H9 (cell line): Measurements from ENCODE around the gene GPR173. TPM values are rescaled to one million over a fixed set of nuclear protein-coding genes. Genes with fewer than 3 reads are reported as not detected.
A peak's percentile ranks its signal among the peaks of the same experiment; 100 is the strongest.

Experiments
- DNase-seq: peaks from one replicate; pipeline ENCODE4 v3.0.0-alpha.2; 2017
- H2AFZ ChIP-seq: one replicate; pipeline ENCODE4 v1.6.1; 2013; ENCODE audit warnings: mild to moderate bottlenecking, low read length, control low read depth, moderate library complexity
- H2AK5ac ChIP-seq: 2 replicates; pipeline ENCODE4 v1.6.1; 2013; ENCODE audit warnings: low read length, control low read depth, mixed read lengths; ENCODE audit not compliant: insufficient read length
- H2BK120ac ChIP-seq: one replicate; pipeline ENCODE4 v1.6.1; 2013; ENCODE audit warnings: low read depth, mild to moderate bottlenecking, low read length, control low read depth, inconsistent platforms; ENCODE audit not compliant: poor library complexity, severe bottlenecking
- H2BK12ac ChIP-seq: 2 replicates; pipeline ENCODE4 v1.6.1; 2013; ENCODE audit warnings: low read length, control low read depth, mixed read lengths, low read depth; ENCODE audit not compliant: insufficient read length
- H2BK15ac ChIP-seq: 2 replicates; pipeline ENCODE4 v1.6.1; 2013; ENCODE audit warnings: low read depth, low read length, control low read depth
- H2BK20ac ChIP-seq: one replicate; pipeline ENCODE4 v1.6.1; 2013; ENCODE audit warnings: low read depth, mild to moderate bottlenecking, low read length, control low read depth, inconsistent platforms; ENCODE audit not compliant: poor library complexity, severe bottlenecking
- H2BK5ac ChIP-seq: 2 replicates; pipeline ENCODE4 v1.6.1; 2013; ENCODE audit warnings: low read length, control low read depth, mixed read lengths; ENCODE audit not compliant: insufficient read length
- H3K14ac ChIP-seq: 2 replicates; pipeline ENCODE4 v1.6.1; 2013; ENCODE audit warnings: low read length, control low read depth; ENCODE audit not compliant: insufficient read depth
- H3K18ac ChIP-seq: 2 replicates; pipeline ENCODE4 v1.6.1; 2013; ENCODE audit warnings: low read depth, mild to moderate bottlenecking, mixed read lengths, low read length, control low read depth; ENCODE audit not compliant: insufficient read length
- H3K23ac ChIP-seq: 2 replicates; pipeline ENCODE4 v1.6.1; 2013; ENCODE audit warnings: low read length, control low read depth, mixed read lengths, low read depth; ENCODE audit not compliant: insufficient read length
- H3K23me2 ChIP-seq: 2 replicates; pipeline ENCODE4 v1.6.1; 2013; ENCODE audit warnings: low read depth, mild to moderate bottlenecking, mixed read lengths, low read length, control low read depth; ENCODE audit not compliant: insufficient read length, poor library complexity, severe bottlenecking
- H3K27ac ChIP-seq: 2 replicates; pipeline ENCODE4 v1.5.1; 2013; ENCODE audit warnings: low read length, control low read depth, mixed read lengths, low read depth; ENCODE audit not compliant: insufficient read length
- H3K27me3 ChIP-seq: 2 replicates; pipeline ENCODE4 v1.6.1; 2013; ENCODE audit warnings: low read length, control low read depth, inconsistent platforms; ENCODE audit not compliant: insufficient read depth
- H3K4ac ChIP-seq: 2 replicates; pipeline ENCODE4 v1.6.1; 2013; ENCODE audit warnings: low read depth, mild to moderate bottlenecking, control low read depth, inconsistent platforms, low read length, moderate library complexity
- H3K4me1 ChIP-seq: 2 replicates; pipeline ENCODE4 v1.6.1; 2013; ENCODE audit warnings: low read length, control low read depth, inconsistent platforms; ENCODE audit not compliant: insufficient read depth
- H3K4me2 ChIP-seq: 2 replicates; pipeline ENCODE4 v1.6.1; 2013; ENCODE audit warnings: low read length, control low read depth, mixed read lengths; ENCODE audit not compliant: insufficient read length, insufficient read depth
- H3K56ac ChIP-seq: 2 replicates; pipeline ENCODE4 v1.6.1; 2013; ENCODE audit warnings: low read depth, mild to moderate bottlenecking, mixed read lengths, low read length, control low read depth; ENCODE audit not compliant: insufficient read length
- H3K79me1 ChIP-seq: 2 replicates; pipeline ENCODE4 v1.6.1; 2013; ENCODE audit warnings: low read depth, mild to moderate bottlenecking, moderate library complexity, low read length, control low read depth, inconsistent platforms; ENCODE audit not compliant: insufficient read depth, poor library complexity, severe bottlenecking
- H3K79me2 ChIP-seq: 2 replicates; pipeline ENCODE4 v1.6.1; 2013; ENCODE audit warnings: low read length, control low read depth, inconsistent platforms; ENCODE audit not compliant: insufficient read depth
- H3K9ac ChIP-seq: 2 replicates; pipeline ENCODE4 v1.6.1; 2013; ENCODE audit warnings: low read length, control low read depth, mixed read lengths; ENCODE audit not compliant: insufficient read length; ENCODE audit errors: extremely low read depth
- H3K9me3 ChIP-seq: one replicate; pipeline ENCODE4 v1.6.1; 2013; ENCODE audit warnings: low read depth, low read length, inconsistent platforms; ENCODE audit not compliant: control insufficient read depth
- H3T11ph ChIP-seq: one replicate; pipeline ENCODE4 v1.6.1; 2013; ENCODE audit warnings: mild to moderate bottlenecking, low read length, control low read depth, inconsistent platforms
- H4K20me1 ChIP-seq: one replicate; pipeline ENCODE4 v1.6.1; 2013; ENCODE audit not compliant: control insufficient read depth, insufficient read length, insufficient read depth
- H4K5ac ChIP-seq: 2 replicates; pipeline ENCODE4 v1.6.1; 2013; ENCODE audit warnings: low read depth, mild to moderate bottlenecking, mixed read lengths, low read length, control low read depth; ENCODE audit not compliant: insufficient read length
- H4K8ac ChIP-seq: replicated peaks from 2 replicates; pipeline ENCODE4 v1.6.1; 2013; ENCODE audit warnings: low read length, control low read depth, mixed read lengths, low read depth; ENCODE audit not compliant: insufficient read length
- H4K91ac ChIP-seq: 2 replicates; pipeline ENCODE4 v1.6.1; 2013; ENCODE audit warnings: low read depth, mild to moderate bottlenecking, moderate library complexity, mixed read lengths, low read length, control low read depth; ENCODE audit not compliant: insufficient read length
- H3K27ac Mint-ChIP-seq, 3 experiments: 2 replicates in 2 of 3; 3 replicates in 1 of 3; pipeline ENCODE4 v1.8.0; 2020 to 2021; ENCODE audit warnings: mixed read lengths in 3 of 3, mild to moderate bottlenecking in 1 of 3, moderate library complexity in 1 of 3
- H3K27me3 Mint-ChIP-seq: 2 replicates; pipeline ENCODE4 v1.8.0; 2021; ENCODE audit warnings: low read depth, mild to moderate bottlenecking, moderate library complexity, mixed read lengths
- H3K36me3 Mint-ChIP-seq, 3 experiments: 2 replicates in 2 of 3; 3 replicates in 1 of 3; pipeline ENCODE4 v1.8.0; 2020 to 2021; ENCODE audit warnings: low read depth in 3 of 3, mixed read lengths in 3 of 3; ENCODE audit not compliant: insufficient read depth in 1 of 3
- H3K4me1 Mint-ChIP-seq, 2 experiments: 2 replicates each; pipeline ENCODE4 v1.8.0; 2020; ENCODE audit warnings: mixed read lengths in 2 of 2
- H3K4me3 Mint-ChIP-seq, 2 experiments: 2 replicates in 1 of 2; 3 replicates in 1 of 2; pipeline ENCODE4 v1.8.0; 2020 to 2021; ENCODE audit warnings: mild to moderate bottlenecking in 2 of 2, mixed read lengths in 2 of 2, moderate library complexity in 1 of 2
- H3K9me3 Mint-ChIP-seq, 2 experiments: 2 replicates in 1 of 2; 3 replicates in 1 of 2; pipeline ENCODE4 v1.8.0; 2020; ENCODE audit warnings: mild to moderate bottlenecking in 2 of 2, mixed read lengths in 2 of 2, moderate library complexity in 1 of 2
- CTCF ChIP-seq: fragments of 200-600 bp; sonication (generic); conservative IDR thresholded peaks from 3 replicates; pipeline ENCODE4 v1.8.0; 2021; ENCODE audit warnings: antibody characterized with exemption, mild to moderate bottlenecking
- WGBS: extraction: QIAGEN DNeasy Blood & Tissue Kit; methylation state at CpG from one replicate; pipeline ENCODE4 v1.1.7; 2013; ENCODE audit warnings: missing lambda C conversion rate, low lambda C conversion rate, mixed read lengths; ENCODE audit not compliant: insufficient read length; ENCODE audit errors: extremely low coverage; 5-methylcytosine and 5-hydroxymethylcytosine counted together
- total RNA-seq: library from RNA; stranded (reverse); gene quantifications from 2 replicates; pipeline ENCODE4 v1.2.1, GENCODE V29; 2021

Gene GPR173
- total RNA-seq, 1 experiment from 2014 or later = 5.4 TPM

- Histone ChIP-seq H3K79me2 (no peaks in the 10 kb centered on the region), H4K20me1 (no peaks in the 10 kb centered on the region), H3K18ac (no peak overlapping the region), H3K4me2 (no peak overlapping the region), H3K27ac (no peak overlapping the region), H2BK12ac (no peak overlapping the region), H4K5ac (no peak overlapping the region), H3K4ac (no peak overlapping the region), H2AFZ (no peak overlapping the region), H2AK5ac (no peak overlapping the region), H4K91ac (no peak overlapping the region), H3K23me2 (peaks cover 7% of the 10 kb centered on the region), H3K14ac (no peak overlapping the region), H2BK5ac (no peak overlapping the region), H3K27me3 (0 out of 2 replicates have a peak, but pooled peaks cover 3% of the 10 kb centered on the region), H2BK120ac (no peak overlapping the region), H3K9me3 (peaks cover 38% of the 10 kb centered on the region), H2BK20ac (no peak overlapping the region), H3T11ph (no peak overlapping the region), H3K9ac (no peak overlapping the region), H3K23ac (no peak overlapping the region), H3K56ac (no peak overlapping the region), H4K8ac (no peak overlapping the region), H3K79me1 (no peaks in the 10 kb centered on the region), H2BK15ac (no peak overlapping the region), H3K4me1 (no peaks in the 10 kb centered on the region)
- no peak overlapping the region for H3K27ac Mint-ChIP-seq
- TF ChIP-seq CTCF = no peak
- H3K4me1 Mint-ChIP-seq = peaks cover 10 to 30% of the 10 kb centered on the region in 2 experiments
- H3K27me3 Mint-ChIP-seq = peaks cover 14% of the 10 kb centered on the region
- H3K4me3 Mint-ChIP-seq = peak overlapping the region in 1 of 2 experiments; percentile 27; a peak in 1 of 5 replicates
- H3K9me3 Mint-ChIP-seq = peaks cover 71 to 81% of the 10 kb centered on the region in 2 experiments
- peaks cover 37 to 52% (median 41%) of the 10 kb centered on the region in 3 experiments for H3K36me3 Mint-ChIP-seq
- DNase-seq = no peak
- WGBS = no CpG with 5 or more reads among the region's 4 CpGs
These were observed 35.5 kb downstream of the GPR173 start for GRCh38 chrX:53084043-53084570.
